Thoracic aorta (tissue), 2 donors: Measurements from ENCODE around the gene SERPINE1. TPM values are rescaled to one million over a fixed set of nuclear protein-coding genes. Genes with fewer than 3 reads are reported as not detected.

Experiments
- ATAC-seq: fragments of 150-250 bp; one replicate; pipeline ENCODE4 v1.8.0; 2017; ENCODE audit warnings: low read depth; ENCODE audit not compliant: insufficient number of reproducible peaks, low FRiP score
- DNase-seq: peaks from one replicate; pipeline ENCODE4 v3.0.0-alpha.2; 2020; ENCODE audit warnings: low spot score
- H3K27ac ChIP-seq, 2 donors: fragments of 200-600 bp; sonication (generic); 1 replicate in 1 of 2; 2 replicates in 1 of 2; pipeline ENCODE4 v1.5.1; 2016; ENCODE audit warnings: mild to moderate bottlenecking in 2 of 2, moderate library complexity in 2 of 2
- H3K27me3 ChIP-seq: fragments of 200-600 bp; sonication (generic); replicated peaks from 2 replicates; pipeline ENCODE4 v1.6.0; 2016; ENCODE audit warnings: mild to moderate bottlenecking; ENCODE audit not compliant: insufficient read depth
- H3K36me3 ChIP-seq: fragments of 200-600 bp; sonication (generic); one replicate; pipeline ENCODE4 v1.5.1; 2016
- H3K4me1 ChIP-seq, 2 donors: fragments of 200-600 bp; sonication (generic); 1 replicate in 1 of 2; 2 replicates in 1 of 2; pipeline versions ENCODE4 v1.5.1 to v1.6.0; 2016; ENCODE audit warnings: low read depth in 2 of 2, mild to moderate bottlenecking in 1 of 2; ENCODE audit not compliant: control insufficient read depth in 1 of 2
- H3K4me3 ChIP-seq: fragments of 200-600 bp; sonication (generic); 2 replicates; pipeline ENCODE4 v1.5.1; 2016; ENCODE audit warnings: mild to moderate bottlenecking
- H3K9me3 ChIP-seq: fragments of 200-600 bp; sonication (generic); 2 replicates; pipeline ENCODE4 v1.5.1; 2016
- CTCF ChIP-seq: fragments of 200-600 bp; sonication (generic); IDR thresholded peaks from one replicate; pipeline ENCODE4 v1.5.1; 2019; ENCODE audit warnings: antibody characterized with exemption
- total RNA-seq, 2 donors: library from RNA; depleted of rRNA; stranded (reverse); fragments of >200 nt; gene quantifications; one replicate each; pipeline versions ENCODE4 v1.1.0 to v1.2.3, GENCODE V29; 2016

The SERPINE1 gene
- total RNA-seq, 2 donors from 2014 or later = 542 to 1,009 TPM

GRCh38 chr7:101121991-101122932, 4.6 kb upstream of the SERPINE1 start:
- TF ChIP-seq CTCF = no peak
- peak overlapping the region; percentile 68 for H3K4me3 ChIP-seq
- no peaks in the 10 kb centered on the region for H3K36me3 ChIP-seq
- peak overlapping the region; percentile 93 to 95 for H3K27ac ChIP-seq
- H3K27me3 ChIP-seq = no peaks in the 10 kb centered on the region
- peak; percentile 93 for DNase-seq
- ATAC-seq = peak; percentile 56
- peaks cover 61 to 92% of the 10 kb centered on the region in 2 donors for H3K4me1 ChIP-seq
- no peaks in the 10 kb centered on the region for H3K9me3 ChIP-seq

- no peaks in the 10 kb centered on the region for H3K27me3 ChIP-seq
- peaks cover 58 to 91% of the 10 kb centered on the region in 2 donors for H3K4me1 ChIP-seq
- H3K36me3 ChIP-seq = no peaks in the 10 kb centered on the region
- peak overlapping the region; percentile 68 for H3K4me3 ChIP-seq
- no peaks in the 10 kb centered on the region for H3K9me3 ChIP-seq
- TF ChIP-seq CTCF = no peak
- ATAC-seq (no peak), DNase-seq (no peak)
- H3K27ac ChIP-seq = peak overlapping the region; percentile 93 to 95
Measured at GRCh38 chr7:101122933-101123702, 3.8 kb upstream of the SERPINE1 start.

GRCh38 chr7:101123703-101124068, 3.2 kb upstream of the SERPINE1 start:
- Histone ChIP-seq H3K4me1 (peaks cover 52 to 91% of the 10 kb centered on the region in 2 donors), H3K4me3 (no peak overlapping the region), H3K36me3 (no peaks in the 10 kb centered on the region), H3K27ac (peak overlapping the region; percentile 93 to 95), H3K9me3 (no peaks in the 10 kb centered on the region), H3K27me3 (no peaks in the 10 kb centered on the region)
- no peak for TF ChIP-seq CTCF
- ATAC-seq (no peak), DNase-seq (no peak)

- ATAC-seq = no peak
- Histone ChIP-seq H3K27me3 (no peaks in the 10 kb centered on the region), H3K9me3 (no peaks in the 10 kb centered on the region), H3K4me1 (peaks cover 48 to 91% of the 10 kb centered on the region in 2 donors), H3K27ac (peak overlapping the region; percentile 93 to 95), H3K36me3 (no peaks in the 10 kb centered on the region), H3K4me3 (no peak overlapping the region)
- TF ChIP-seq CTCF = no peak
- no peak for DNase-seq
Measured at GRCh38 chr7:101124376-101125056, 2.4 kb upstream of the SERPINE1 start.
